Keratinocyte (primary cell): Measurements from ENCODE around the gene FUOM. TPM values are rescaled to one million over a fixed set of nuclear protein-coding genes. Genes with fewer than 3 reads are reported as not detected.

Experiments used
- DNase-seq: peaks from one replicate; pipeline ENCODE4 v3.0.0-alpha.2; 2011; ENCODE audit warnings: low read depth, missing footprints, low spot score
- FAIRE-seq: peaks from 2 replicates; lab custom pipeline; 2011; peaks lifted over from hg19 to GRCh38; lab: Jason Lieb, UNC
- H2AFZ ChIP-seq: 2 replicates; pipeline ENCODE4 v1.6.0; 2012; ENCODE audit warnings: low read length, control low read depth, inconsistent platforms; ENCODE audit not compliant: control insufficient read depth
- H3K27ac ChIP-seq: 2 replicates; pipeline ENCODE4 v1.5.1; 2011; ENCODE audit warnings: low read length; ENCODE audit not compliant: control insufficient read depth, insufficient read depth
- H3K27me3 ChIP-seq: 3 replicates; pipeline ENCODE4 v1.6.0; 2011; ENCODE audit warnings: low read length; ENCODE audit not compliant: control insufficient read depth, insufficient read depth; ENCODE audit errors: extremely low read depth
- H3K36me3 ChIP-seq, 2 experiments: 2 replicates in 1 of 2; 3 replicates in 1 of 2; pipeline ENCODE4 v1.5.1; 2011; ENCODE audit warnings: low read length in 2 of 2, mild to moderate bottlenecking in 1 of 2; ENCODE audit not compliant: control insufficient read depth in 2 of 2, insufficient read depth in 2 of 2; ENCODE audit errors: extremely low read depth in 1 of 2
- H3K4me1 ChIP-seq: 3 replicates; pipeline ENCODE4 v1.5.1; 2011; ENCODE audit warnings: low read length; ENCODE audit not compliant: control insufficient read depth, insufficient read depth; ENCODE audit errors: extremely low read depth
- H3K4me2 ChIP-seq: 3 replicates; pipeline ENCODE4 v1.6.0; 2011; ENCODE audit warnings: low read depth, low read length; ENCODE audit not compliant: control insufficient read depth, insufficient read depth; ENCODE audit errors: extremely low read depth
- H3K4me3 ChIP-seq, 3 experiments: fragments of 200-600 bp in 1 of 3; sonication (generic) in 1 of 3; 2 replicates in 2 of 3; 3 replicates in 1 of 3; pipeline ENCODE4 v1.5.1; 2011 to 2016; ENCODE audit warnings: low read length in 3 of 3, mild to moderate bottlenecking in 3 of 3, control low read depth in 2 of 3, inconsistent platforms in 1 of 3, low read depth in 1 of 3, mixed read lengths in 1 of 3, mixed run types in 1 of 3, moderate library complexity in 1 of 3; ENCODE audit not compliant: control insufficient read depth in 2 of 3, insufficient read depth in 2 of 3; ENCODE audit errors: extremely low read depth in 1 of 3
- H3K79me2 ChIP-seq: 2 replicates; pipeline ENCODE4 v1.6.0; 2012; ENCODE audit warnings: low read length; ENCODE audit not compliant: control insufficient read depth, insufficient read depth
- H3K9ac ChIP-seq: 3 replicates; pipeline ENCODE4 v1.6.0; 2011; ENCODE audit warnings: low read length; ENCODE audit not compliant: control insufficient read depth, insufficient read depth; ENCODE audit errors: extremely low read depth
- H3K9me1 ChIP-seq: 3 replicates; pipeline ENCODE4 v1.6.0; 2011; ENCODE audit warnings: low read length; ENCODE audit not compliant: control insufficient read depth, insufficient read depth; ENCODE audit errors: extremely low read depth
- H3K9me3 ChIP-seq: 2 replicates; pipeline ENCODE4 v1.5.1; 2012; ENCODE audit warnings: low read depth, low read length; ENCODE audit not compliant: control insufficient read depth
- H4K20me1 ChIP-seq: 3 replicates; pipeline ENCODE4 v1.6.0; 2011; ENCODE audit warnings: low read length; ENCODE audit not compliant: control insufficient read depth, insufficient read depth; ENCODE audit errors: extremely low read depth
- EZH2 ChIP-seq: IDR thresholded peaks from one replicate; pipeline ENCODE4 v1.6.1; 2012; ENCODE audit warnings: inconsistent platforms, mild to moderate bottlenecking, low read length, moderate library complexity
- dilution Hi-C: fragments of 300-500 bp; cut with MboI; formaldehyde crosslinking; loops from one replicate; pipeline ENCODE4 v1.7.0; 2020; ENCODE audit warnings: low sequenced_read_pairs; ENCODE audit not compliant: extremely low pct_ligation_motif_present
- polyA plus RNA-seq, 5 experiments: library from polyadenylated mRNA; depleted of rRNA in 3 of 5; stranded (reverse) in 3 of 5; stranded (forward) in 1 of 5; unstranded in 1 of 5; fragments of >200 nt; gene quantifications; 1 replicate in 1 of 5; 2 replicates in 3 of 5; 3 replicates in 1 of 5; pipeline versions ENCODE4 v1.2.1 to v1.2.3, GENCODE V29; 2011 to 2012; ENCODE audit warnings: missing spikeins in 2 of 5, low read depth in 1 of 5, low replicate concordance in 1 of 5
- small RNA-seq, 3 experiments: library from RNA; depleted of rRNA; stranded (forward); fragments of <200 nt; gene quantifications; one replicate each; pipeline ENCODE3, GENCODE V24; 2012; ENCODE audit warnings: low read depth in 3 of 3, low replicate concordance in 1 of 3; ENCODE audit not compliant: insufficient read length in 3 of 3
- TF ChIP-seq, protein P1 (sequence below), 3 experiments: IDR thresholded peaks in 1 of 3; conservative IDR thresholded peaks in 1 of 3; optimal IDR thresholded peaks in 1 of 3; 2 replicates in 2 of 3; 3 replicates in 1 of 3; pipeline versions ENCODE3 to v1.5.1; 2011; ENCODE audit warnings: low read length in 3 of 3, mild to moderate bottlenecking in 3 of 3, moderate library complexity in 2 of 3, control low read depth in 1 of 3, inconsistent platforms in 1 of 3; ENCODE audit not compliant: insufficient read depth in 2 of 3; ENCODE audit errors: extremely low read depth in 1 of 3

The FUOM gene
- polyA plus RNA-seq, 1 donor (not counting 4 experiments of a cell fraction or from before 2014, with no cell fraction given), result 11.3 TPM

DNA sequence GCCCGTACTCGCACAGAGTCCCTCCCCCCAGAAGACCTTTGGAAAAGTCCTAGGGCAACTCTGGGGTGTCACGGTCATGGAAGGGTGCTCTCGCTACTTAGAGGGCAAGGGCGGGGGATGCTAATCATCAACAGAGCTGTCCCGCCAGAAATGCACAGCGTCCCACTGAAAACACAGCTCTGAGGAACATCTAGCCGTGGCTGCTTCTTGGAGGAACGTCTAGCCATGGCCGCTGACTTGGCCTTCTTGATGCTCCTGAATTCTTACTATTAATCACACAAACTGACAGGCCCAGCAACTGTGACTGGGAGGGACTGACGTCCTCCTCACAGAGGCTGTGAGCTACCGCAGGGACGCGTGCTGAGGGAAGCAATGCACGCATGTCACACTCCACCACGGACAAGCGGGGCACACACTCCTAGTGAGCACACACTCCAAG is 50.9 kb downstream of the FUOM start:
- peak overlapping the region in 1 of 3 experiments; percentile 98 for H3K4me3 ChIP-seq
- H3K27ac ChIP-seq, result peak overlapping the region; percentile 98
- H3K4me2 ChIP-seq, result peak overlapping the region; percentile 86
- DNase-seq, result no peak
- peaks cover 3% of the 10 kb centered on the region for H4K20me1 ChIP-seq
- no peak for TF ChIP-seq EZH2
- TF ChIP-seq, protein P1, sequence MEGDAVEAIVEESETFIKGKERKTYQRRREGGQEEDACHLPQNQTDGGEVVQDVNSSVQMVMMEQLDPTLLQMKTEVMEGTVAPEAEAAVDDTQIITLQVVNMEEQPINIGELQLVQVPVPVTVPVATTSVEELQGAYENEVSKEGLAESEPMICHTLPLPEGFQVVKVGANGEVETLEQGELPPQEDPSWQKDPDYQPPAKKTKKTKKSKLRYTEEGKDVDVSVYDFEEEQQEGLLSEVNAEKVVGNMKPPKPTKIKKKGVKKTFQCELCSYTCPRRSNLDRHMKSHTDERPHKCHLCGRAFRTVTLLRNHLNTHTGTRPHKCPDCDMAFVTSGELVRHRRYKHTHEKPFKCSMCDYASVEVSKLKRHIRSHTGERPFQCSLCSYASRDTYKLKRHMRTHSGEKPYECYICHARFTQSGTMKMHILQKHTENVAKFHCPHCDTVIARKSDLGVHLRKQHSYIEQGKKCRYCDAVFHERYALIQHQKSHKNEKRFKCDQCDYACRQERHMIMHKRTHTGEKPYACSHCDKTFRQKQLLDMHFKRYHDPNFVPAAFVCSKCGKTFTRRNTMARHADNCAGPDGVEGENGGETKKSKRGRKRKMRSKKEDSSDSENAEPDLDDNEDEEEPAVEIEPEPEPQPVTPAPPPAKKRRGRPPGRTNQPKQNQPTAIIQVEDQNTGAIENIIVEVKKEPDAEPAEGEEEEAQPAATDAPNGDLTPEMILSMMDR (optimal IDR thresholded peaks at IDR 0.05 in 1 of 3, IDR thresholded peaks at IDR 0.05 in 1 of 3, conservative IDR thresholded peaks at IDR 0.05 in 1 of 3; ENCODE audit: extremely low read depth in 1 of 3, insufficient read depth in 2 of 3, low read length in 3 of 3), result no peak
- H3K4me1 ChIP-seq, result peaks cover 9% of the 10 kb centered on the region
- dilution Hi-C loops, result no loop called here
- no peaks in the 10 kb centered on the region for H3K9me3 ChIP-seq
- peaks cover 11 to 16% of the 10 kb centered on the region in 2 experiments for H3K36me3 ChIP-seq
- peaks cover 2% of the 10 kb centered on the region for H3K9me1 ChIP-seq
- peaks cover 58% of the 10 kb centered on the region for H3K79me2 ChIP-seq
- no peaks in the 10 kb centered on the region for H3K27me3 ChIP-seq
- H3K9ac ChIP-seq, result peak overlapping the region; percentile 99
- FAIRE-seq, result no peak
- no peak overlapping the region for H2AFZ ChIP-seq

- Histone ChIP-seq H3K4me1 (peaks cover 9% of the 10 kb centered on the region), H3K9me3 (no peaks in the 10 kb centered on the region), H3K4me3 (no peak overlapping the region), H3K27me3 (no peaks in the 10 kb centered on the region), H3K9me1 (peaks cover 2% of the 10 kb centered on the region), H4K20me1 (peaks cover 3% of the 10 kb centered on the region), H2AFZ (no peak overlapping the region), H3K9ac (no peak overlapping the region), H3K27ac (no peak overlapping the region), H3K4me2 (no peak overlapping the region), H3K79me2 (peaks cover 58% of the 10 kb centered on the region), H3K36me3 (peaks cover 14 to 15% of the 10 kb centered on the region in 2 experiments)
- no peak for TF ChIP-seq EZH2
- TF ChIP-seq, protein P1 (optimal IDR thresholded peaks at IDR 0.05 in 1 of 3, IDR thresholded peaks at IDR 0.05 in 1 of 3, conservative IDR thresholded peaks at IDR 0.05 in 1 of 3; ENCODE audit: extremely low read depth in 1 of 3, insufficient read depth in 2 of 3, low read length in 3 of 3), result no peak
- no peak for FAIRE-seq
- no peak for DNase-seq
- dilution Hi-C loops, result no loop called here
These were observed 51.7 kb downstream of the FUOM start for GRCh38 chr10:133306097-133306476.

Small RNA genes within 50 kb of the gene (small RNA-seq; reads per million reads assigned to genes)
- gene AL360181.4 (0 reads per million in 3 experiments), gene BANF1P2 (0 reads per million in 3 experiments), gene MIR3944 (0.20 to 1.5 (median 0.33) reads per million in 3 experiments)

Other genes with a start within 250 kb of the FUOM start
- gene KNDC1, start 197.8 kb downstream of the FUOM start, polyA plus RNA-seq, result 0.02 to 0.32 TPM (median 0.20 TPM) in 3 replicates
- gene UTF1, start 127.8 kb downstream of the FUOM start, polyA plus RNA-seq, result not detected in 3 replicates
- not detected in 3 replicates for gene VENTX, start 120.2 kb downstream of the FUOM start, polyA plus RNA-seq
- gene ADAM8, start 81.2 kb downstream of the FUOM start, polyA plus RNA-seq, result 24.9 to 55.4 TPM (median 42.0 TPM) in 3 replicates
- 38.0 to 55.8 TPM (median 48.2 TPM) in 3 replicates for gene TUBGCP2, start 49.1 kb downstream of the FUOM start, polyA plus RNA-seq
- gene ZNF511, start 49.1 kb downstream of the FUOM start, polyA plus RNA-seq, result 15.3 to 22.0 TPM (median 20.2 TPM) in 3 replicates
- not detected in 3 replicates for gene CALY, start 21.1 kb downstream of the FUOM start, polyA plus RNA-seq
- not detected in 3 replicates for gene PRAP1, start 10.6 kb downstream of the FUOM start, polyA plus RNA-seq
- 18.1 to 73.9 TPM (median 27.1 TPM) in 3 replicates for gene ECHS1, start 15.3 kb upstream of the FUOM start, polyA plus RNA-seq
- 2.5 to 2.8 TPM (median 2.6 TPM) in 3 replicates for gene PAOX, start 21.2 kb upstream of the FUOM start, polyA plus RNA-seq
- gene MTG1, start 36.1 kb upstream of the FUOM start, polyA plus RNA-seq, result 30.8 to 36.9 TPM (median 31.6 TPM) in 3 replicates
- gene SPRN, start 66.6 kb upstream of the FUOM start, polyA plus RNA-seq, result 0.01 to 0.04 TPM (median 0.02 TPM) in 3 replicates
- 0.58 to 0.75 TPM (median 0.70 TPM) in 3 replicates for gene SCART1, start 95.9 kb upstream of the FUOM start, polyA plus RNA-seq
- gene CYP2E1, start 169.3 kb upstream of the FUOM start, polyA plus RNA-seq, result 0.73 to 0.77 TPM (median 0.77 TPM) in 3 replicates
- gene SYCE1, start 207.6 kb upstream of the FUOM start, polyA plus RNA-seq, result not detected in 3 replicates